GDM1 (cell line): ENCODE measurements around the gene ATE1.
"Not testable (repeated sequence)": the region's sequence is repeated elsewhere in the genome, so short reads cannot be mapped to it uniquely, and the experiment has no call there.

Experiments
- DNase-seq: peaks from one replicate; lab custom pipeline; 2025; lab: John Stamatoyannopoulos, UW

ATE1 gene

DNA sequence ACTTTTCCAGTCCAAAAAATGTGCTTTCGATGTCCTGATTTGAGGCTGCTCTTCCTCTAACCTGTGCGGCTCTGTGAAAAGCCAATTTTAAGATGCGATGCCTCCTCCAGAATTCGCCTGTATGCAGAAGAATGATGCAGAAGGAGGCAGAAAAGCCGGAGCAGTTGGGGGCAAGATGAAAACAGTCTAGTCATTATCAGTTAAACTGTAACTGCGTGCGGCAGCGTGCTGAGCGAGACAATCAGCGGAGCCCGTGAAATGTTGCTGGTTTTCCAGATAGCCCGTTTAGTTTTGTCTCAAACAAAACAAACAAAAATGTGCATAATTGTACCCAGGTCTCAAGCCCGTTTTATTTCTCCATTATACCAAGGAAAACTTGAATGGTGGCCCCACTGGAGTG is 192.6 kb downstream of the ATE1 start:
- no peak for DNase-seq

DNA sequence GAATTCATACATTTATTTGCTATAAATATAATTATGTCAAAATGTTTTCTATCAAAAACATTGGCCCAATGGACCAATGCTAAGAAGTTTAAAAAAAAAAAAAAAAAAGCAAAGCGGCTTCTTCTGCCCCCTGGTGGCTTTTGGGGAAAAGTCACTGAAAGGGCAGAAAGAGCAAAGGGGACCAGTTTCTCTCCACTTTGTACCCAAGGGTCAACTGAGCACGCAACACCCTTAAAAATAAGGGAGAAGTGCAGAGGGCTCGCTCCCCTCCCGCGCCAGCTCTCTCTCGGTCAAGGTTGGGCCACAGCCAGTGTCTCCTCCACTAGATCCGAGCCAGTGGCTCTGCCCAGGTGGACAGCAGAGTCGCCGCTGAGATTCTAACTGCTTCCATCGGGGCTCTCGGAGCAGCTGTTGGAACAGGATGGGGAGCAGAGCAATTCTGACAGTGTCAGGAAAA is 193.2 kb downstream of the ATE1 start:
- no peak for DNase-seq

DNA sequence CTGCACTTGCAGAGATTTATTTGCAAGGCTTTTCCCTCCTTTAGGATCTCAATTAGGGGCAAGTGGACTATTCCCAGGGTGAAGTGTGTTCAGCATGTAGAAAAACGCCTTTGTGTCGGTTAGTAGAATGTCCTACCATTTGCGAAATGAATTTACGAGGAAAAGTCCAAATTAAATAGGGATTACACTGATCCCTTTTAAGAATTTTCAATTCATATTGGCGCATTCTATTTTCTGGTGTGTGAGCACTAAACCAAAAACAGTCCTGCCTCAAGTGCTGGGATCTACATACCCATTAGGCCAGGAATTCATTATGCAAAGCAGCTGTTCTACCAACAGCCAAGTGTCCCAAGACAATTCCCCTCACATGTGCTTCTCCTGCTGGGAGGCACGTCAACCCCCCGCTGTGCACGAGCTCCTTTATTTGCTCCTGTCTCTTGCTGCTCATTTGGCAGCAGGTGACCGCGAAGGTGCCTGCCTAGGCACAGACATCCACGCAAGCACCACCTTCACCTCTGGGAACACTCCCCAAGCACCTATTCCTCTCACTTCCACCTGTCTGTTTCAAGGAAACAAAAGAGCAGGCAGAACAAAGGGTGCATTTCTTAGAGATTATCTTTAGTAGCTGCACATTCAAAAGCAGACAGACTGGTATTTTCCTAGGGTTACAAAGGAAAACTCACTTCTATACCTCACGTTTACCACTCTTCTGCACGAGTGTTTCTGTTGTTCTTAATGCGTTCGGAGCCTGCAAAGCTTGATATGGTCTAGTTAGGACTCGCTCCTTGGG is 195.0 kb downstream of the ATE1 start:
- DNase-seq: no peak

DNA sequence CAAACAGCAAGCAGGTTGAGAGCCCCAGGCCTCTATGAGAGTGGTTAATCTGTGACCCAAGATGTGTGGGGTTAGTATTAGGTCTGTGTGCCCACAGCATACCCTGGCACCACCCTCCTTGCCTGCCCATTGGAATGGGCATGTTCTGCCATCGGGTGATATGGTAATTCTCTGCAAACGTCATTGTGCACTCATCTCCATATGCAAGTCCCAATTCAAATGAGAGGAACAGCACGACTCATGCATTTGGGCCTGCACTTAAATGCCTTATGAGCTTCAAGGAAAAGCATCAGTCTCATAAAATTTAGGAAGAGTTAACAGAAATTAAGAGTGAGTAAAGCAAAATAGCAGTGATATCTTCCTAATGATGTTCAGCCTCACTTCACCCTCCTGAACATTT is 195.7 kb downstream of the ATE1 start:
- no peak for DNase-seq

GRCh38 chr10:121724282-121724681 is 203.5 kb downstream of the ATE1 start:
- no peak for DNase-seq

DNA sequence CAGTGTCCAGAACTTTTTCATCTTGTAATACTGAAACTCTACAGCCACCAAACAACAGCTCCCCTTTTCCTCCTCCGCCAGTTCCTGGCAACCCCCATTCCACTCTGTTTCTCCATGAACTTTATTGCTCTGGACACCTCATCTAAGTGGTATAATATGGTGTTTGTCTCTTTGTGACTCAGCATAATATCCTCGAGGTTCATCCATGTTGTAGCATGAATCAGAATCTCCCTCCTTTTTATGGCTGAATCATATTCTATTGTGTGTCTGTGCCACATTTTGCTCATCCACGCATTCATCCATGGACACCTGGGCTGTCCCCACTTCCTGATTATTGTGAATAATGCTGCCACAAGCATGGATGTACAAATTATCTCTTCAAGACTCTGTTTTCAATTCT is 205.2 kb downstream of the ATE1 start:
- no peak for DNase-seq

DNA sequence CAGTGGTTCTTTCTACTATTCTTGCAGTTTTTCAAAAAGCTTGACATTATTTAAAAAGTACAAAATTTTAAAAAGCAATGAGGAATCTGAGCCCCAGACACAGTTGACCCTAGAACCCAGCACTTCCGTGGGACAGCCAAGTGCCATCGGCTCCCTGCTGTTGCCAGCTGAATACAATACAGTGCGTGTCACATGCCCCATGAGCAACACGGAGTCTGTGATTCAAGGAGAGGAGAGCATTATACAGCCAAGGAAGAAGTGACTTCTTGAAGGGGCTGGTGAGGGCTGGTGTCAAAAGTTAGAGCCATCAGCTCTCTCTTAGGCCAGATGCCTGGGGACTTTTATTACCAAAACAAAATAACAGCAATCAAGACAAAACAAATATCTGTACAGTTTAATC is 206.6 kb downstream of the ATE1 start:
- DNase-seq: no peak

GRCh38 chr10:121715969-121716368 is 211.9 kb downstream of the ATE1 start:
- no peak for DNase-seq

DNA sequence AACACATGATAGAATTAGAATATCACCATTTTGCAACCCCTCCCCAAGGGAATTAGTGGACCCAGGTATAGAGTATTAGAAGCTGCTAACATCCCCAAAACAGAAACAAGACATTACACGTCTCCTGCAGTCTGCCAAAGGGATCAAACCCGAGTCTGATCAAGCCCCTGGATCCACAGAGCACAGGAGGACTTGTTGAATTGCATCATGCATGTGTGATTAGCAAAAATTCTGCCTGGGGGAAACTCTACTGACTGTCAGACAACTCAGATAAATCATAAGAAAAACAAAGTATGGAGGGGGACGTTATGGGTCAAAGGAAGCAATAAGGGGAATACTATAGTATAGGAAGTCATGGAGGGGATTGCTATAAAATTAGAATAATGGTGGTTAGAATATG is 212.8 kb downstream of the ATE1 start:
- no peak for DNase-seq

- DNase-seq: no peak
These were observed 214.3 kb downstream of the ATE1 start for GRCh38 chr10:121713486-121713885.

DNA sequence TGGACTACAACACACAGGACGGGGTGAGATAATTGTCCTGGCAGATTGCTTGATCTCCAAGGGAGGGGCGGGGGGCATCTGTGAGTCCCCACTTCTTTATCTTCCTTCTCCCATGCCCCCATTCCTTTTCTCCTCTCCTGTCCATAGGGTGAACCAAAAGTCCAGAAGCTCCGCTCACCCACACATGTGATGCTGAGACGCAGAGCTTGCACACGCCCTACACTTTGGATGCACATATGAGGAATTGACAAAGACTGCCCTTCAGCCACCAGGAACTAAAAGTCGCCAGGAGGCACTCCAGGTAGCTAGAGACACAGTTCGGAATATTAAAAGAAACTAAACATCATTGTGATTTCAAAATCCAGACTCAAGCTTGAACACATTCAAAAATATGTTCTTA is 216.9 kb downstream of the ATE1 start:
- no peak for DNase-seq

- DNase-seq: no peak
These were observed 217.6 kb downstream of the ATE1 start for GRCh38 chr10:121710207-121710606.

- DNase-seq: no peak
These were observed 218.2 kb downstream of the ATE1 start for GRCh38 chr10:121709675-121710073.

- no peak for DNase-seq
These were observed 218.8 kb downstream of the ATE1 start for GRCh38 chr10:121708728-121709674.

- DNase-seq: no peak
These were observed 225.2 kb downstream of the ATE1 start for GRCh38 chr10:121702351-121703320.

- no peak for DNase-seq
These were observed 227.4 kb downstream of the ATE1 start for GRCh38 chr10:121700416-121700815.

- DNase-seq: not testable (repeated sequence)
These were observed 228.1 kb downstream of the ATE1 start for GRCh38 chr10:121699703-121700102.

DNA sequence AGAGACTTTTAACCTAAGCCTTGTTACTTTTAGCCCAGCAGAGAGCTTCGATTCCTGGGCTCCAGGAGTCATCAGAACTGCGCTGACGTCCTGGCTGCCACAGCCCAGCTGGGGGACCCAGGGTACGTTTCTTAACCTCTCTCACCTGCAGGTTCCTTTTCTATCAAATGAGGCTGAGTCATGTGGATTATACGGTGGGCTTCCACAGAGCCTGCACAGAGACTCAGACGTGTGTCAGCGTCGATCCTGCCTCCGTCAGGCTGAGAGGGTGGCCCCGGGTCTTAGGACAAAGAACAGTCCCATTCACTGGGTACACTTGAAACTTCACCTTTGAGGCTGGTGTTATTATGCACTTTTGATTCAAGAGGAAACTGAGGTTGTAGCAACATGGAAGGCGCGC is 228.9 kb downstream of the ATE1 start:
- no peak for DNase-seq

GRCh38 chr10:121698336-121698735 is 229.5 kb downstream of the ATE1 start:
- no peak for DNase-seq

DNA sequence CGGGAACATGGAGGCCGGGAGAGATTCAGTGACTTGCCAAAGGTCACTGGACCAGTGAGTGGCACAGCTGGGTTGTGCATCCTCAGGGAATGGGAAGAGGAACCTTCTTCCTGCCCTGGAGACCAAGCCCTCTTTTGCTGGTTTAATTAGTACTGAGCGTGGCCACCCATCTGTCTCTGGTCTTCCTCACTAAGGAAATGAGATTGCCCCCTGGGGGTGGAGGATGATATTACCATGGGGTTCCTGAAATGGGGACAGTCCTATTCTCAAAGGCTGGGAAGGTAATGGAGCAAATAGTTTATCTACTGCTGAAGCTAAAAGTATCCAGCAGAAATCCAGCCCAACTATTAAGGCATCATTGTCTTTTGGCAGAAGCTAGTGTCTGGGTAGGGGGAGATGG is 231.0 kb downstream of the ATE1 start:
- DNase-seq: no peak

DNA sequence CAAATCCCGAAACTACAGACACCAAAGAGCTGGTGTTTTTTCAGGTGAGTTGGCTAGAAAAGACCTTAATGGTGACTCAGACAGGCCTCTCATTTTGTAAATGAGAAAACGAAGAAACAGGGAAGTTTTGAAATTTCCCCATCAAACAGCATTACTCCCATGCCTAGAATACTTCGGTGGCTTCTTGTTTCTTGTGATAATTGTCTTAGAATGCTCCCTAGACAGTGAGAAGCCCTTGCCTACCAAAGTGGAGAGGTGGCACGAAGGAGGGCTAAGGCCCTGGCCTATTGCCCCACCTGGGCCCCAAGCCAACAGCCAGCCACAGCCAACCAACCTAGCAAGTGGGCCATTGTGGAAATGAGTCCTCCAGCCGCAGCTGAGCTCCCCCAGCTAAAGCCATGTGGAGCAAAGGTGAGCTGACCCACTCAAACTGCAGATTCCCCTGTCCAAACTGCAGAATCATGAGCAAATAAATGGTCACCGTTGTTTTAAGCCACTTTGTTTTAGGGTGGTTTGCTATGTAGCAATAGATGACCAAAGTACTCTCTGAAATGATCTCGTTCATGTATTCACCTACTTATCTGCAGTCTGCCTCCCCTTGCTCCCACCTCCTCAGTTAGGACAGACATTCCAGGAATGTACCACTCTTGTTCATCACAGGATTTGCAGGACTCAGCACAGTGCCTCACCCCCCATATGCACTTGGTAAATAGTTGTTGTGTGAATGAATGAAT is 231.9 kb downstream of the ATE1 start:
- no peak for DNase-seq
